IPS DF 6.9 (cell line): ENCODE results near the gene KLHL22.
A peak's percentile ranks its signal among the peaks of the same experiment; 100 is the strongest.

Experiments used
- DNase-seq: peaks from one replicate; pipeline ENCODE4 v3.0.0-alpha.2; 2013; ENCODE audit warnings: low read depth, low spot score
- H3K27ac ChIP-seq: one replicate; pipeline ENCODE4 v1.5.1; 2013; ENCODE audit warnings: low read length, control low read depth
- H3K27me3 ChIP-seq: 2 replicates; pipeline ENCODE4 v1.6.1; 2013; ENCODE audit warnings: mild to moderate bottlenecking, low read length; ENCODE audit not compliant: control insufficient read depth, insufficient read depth
- H3K36me3 ChIP-seq: 2 replicates; pipeline ENCODE4 v1.6.1; 2013; ENCODE audit warnings: low read length; ENCODE audit not compliant: control insufficient read depth, insufficient read depth
- H3K4me1 ChIP-seq: 2 replicates; pipeline ENCODE4 v1.6.1; 2013; ENCODE audit warnings: low read length; ENCODE audit not compliant: control insufficient read depth, insufficient read depth
- H3K4me3 ChIP-seq: 2 replicates; pipeline ENCODE4 v1.5.1; 2013; ENCODE audit warnings: mild to moderate bottlenecking, low read length
- H3K9me3 ChIP-seq: 2 replicates; pipeline ENCODE4 v1.6.1; 2013; ENCODE audit warnings: low read length, inconsistent platforms; ENCODE audit not compliant: control insufficient read depth, insufficient read depth
- WGBS: extraction: QIAGEN DNeasy Blood & Tissue Kit; methylation state at CpG from one replicate; pipeline ENCODE4 v1.1.7; 2013; ENCODE audit warnings: mixed read lengths, missing lambda C conversion rate; ENCODE audit not compliant: insufficient read length, insufficient coverage; 5-methylcytosine and 5-hydroxymethylcytosine counted together

The KLHL22 gene

GRCh38 chr22:20499769-20500168 lies 4.2 kb upstream of the KLHL22 start:
- WGBS: no CpG with 5 or more reads among the region's 7 CpGs
- Histone ChIP-seq H3K9me3 (no peaks in the 10 kb centered on the region), H3K4me1 (no peaks in the 10 kb centered on the region), H3K36me3 (no peaks in the 10 kb centered on the region; the same call in 1 of the 2 replicates), H3K27me3 (peaks cover under 1% of the 10 kb centered on the region; the same call in 1 of the 2 replicates), H3K27ac (no peak overlapping the region), H3K4me3 (no peak overlapping the region)
- no peak for DNase-seq

GRCh38 chr22:20498913-20499312 lies 3.3 kb upstream of the KLHL22 start:
- no CpG with 5 or more reads among the region's 3 CpGs for WGBS
- no peak overlapping the region for H3K4me3 ChIP-seq
- H3K27ac ChIP-seq: no peak overlapping the region
- no peaks in the 10 kb centered on the region; the same call in 1 of the 2 replicates for H3K36me3 ChIP-seq
- no peaks in the 10 kb centered on the region for H3K9me3 ChIP-seq
- no peaks in the 10 kb centered on the region; the same call in 1 of the 2 replicates for H3K4me1 ChIP-seq
- H3K27me3 ChIP-seq: peaks cover 4% of the 10 kb centered on the region; the same call in 1 of the 2 replicates
- no peak for DNase-seq

- no peaks in the 10 kb centered on the region; the same call in 1 of the 2 replicates for H3K36me3 ChIP-seq
- WGBS: no CpG with 5 or more reads among the region's 3 CpGs
- H3K4me1 ChIP-seq: no peaks in the 10 kb centered on the region; the same call in 1 of the 2 replicates
- H3K27me3 ChIP-seq: peaks cover 4% of the 10 kb centered on the region; the same call in 1 of the 2 replicates
- H3K4me3 ChIP-seq: no peak overlapping the region
- H3K9me3 ChIP-seq: no peaks in the 10 kb centered on the region
- DNase-seq: no peak
- no peak overlapping the region for H3K27ac ChIP-seq
Observed at GRCh38 chr22:20497426-20497825, 1.8 kb upstream of the KLHL22 start.

GRCh38 chr22:20495861-20496681 lies 476 bp upstream of the KLHL22 start:
- Histone ChIP-seq H3K9me3 (no peaks in the 10 kb centered on the region), H3K4me3 (peak overlapping the region; percentile 83; the same call in 1 of the 2 replicates), H3K27ac (no peak overlapping the region), H3K36me3 (no peaks in the 10 kb centered on the region; the same call in 1 of the 2 replicates), H3K27me3 (peaks cover 4% of the 10 kb centered on the region; the same call in 1 of the 2 replicates), H3K4me1 (no peaks in the 10 kb centered on the region; the same call in 1 of the 2 replicates)
- WGBS: 100% methylated on average over 2 of the region's 54 CpGs
- DNase-seq: peak; percentile 89

- H3K27ac ChIP-seq: no peak overlapping the region
- no CpG with 5 or more reads among the region's 2 CpGs for WGBS
- H3K9me3 ChIP-seq: no peaks in the 10 kb centered on the region
- H3K4me3 ChIP-seq: no peak overlapping the region
- no peaks in the 10 kb centered on the region for H3K36me3 ChIP-seq
- peaks cover 4% of the 10 kb centered on the region; the same call in 1 of the 2 replicates for H3K27me3 ChIP-seq
- no peaks in the 10 kb centered on the region; the same call in 1 of the 2 replicates for H3K4me1 ChIP-seq
- no peak for DNase-seq
Observed at GRCh38 chr22:20491346-20491745, 4.2 kb downstream of the KLHL22 start.

GRCh38 chr22:20490941-20491307 lies 4.7 kb downstream of the KLHL22 start:
- WGBS: no CpG with 5 or more reads among the region's 1 CpG

GRCh38 chr22:20490183-20490940 lies 5.2 kb downstream of the KLHL22 start:
- H3K27ac ChIP-seq: no peak overlapping the region
- no peak for DNase-seq
- WGBS: no CpG with 5 or more reads among the region's 6 CpGs
- H3K9me3 ChIP-seq: no peaks in the 10 kb centered on the region
- no peaks in the 10 kb centered on the region for H3K36me3 ChIP-seq
- peaks cover 4% of the 10 kb centered on the region; the same call in 1 of the 2 replicates for H3K27me3 ChIP-seq
- H3K4me3 ChIP-seq: no peak overlapping the region
- no peaks in the 10 kb centered on the region; the same call in 1 of the 2 replicates for H3K4me1 ChIP-seq

More at GRCh38 chr22:20490941-20491307, 4.7 kb downstream of the KLHL22 start:
- H3K36me3 ChIP-seq: no peaks in the 10 kb centered on the region
- no peaks in the 10 kb centered on the region; the same call in 1 of the 2 replicates for H3K4me1 ChIP-seq
- DNase-seq: no peak
- H3K27ac ChIP-seq: no peak overlapping the region
- no peaks in the 10 kb centered on the region for H3K9me3 ChIP-seq
- H3K4me3 ChIP-seq: no peak overlapping the region
- H3K27me3 ChIP-seq: peaks cover 4% of the 10 kb centered on the region; the same call in 1 of the 2 replicates

- H3K4me1 ChIP-seq: no peaks in the 10 kb centered on the region
- H3K4me3 ChIP-seq: no peak overlapping the region
- no CpG with 5 or more reads among the region's 11 CpGs for WGBS
- H3K27me3 ChIP-seq: no peaks in the 10 kb centered on the region
- no peak for DNase-seq
- no peak overlapping the region for H3K27ac ChIP-seq
- H3K36me3 ChIP-seq: no peaks in the 10 kb centered on the region
- H3K9me3 ChIP-seq: no peaks in the 10 kb centered on the region
Observed at GRCh38 chr22:20488946-20489345, 6.6 kb downstream of the KLHL22 start.

- no peaks in the 10 kb centered on the region for H3K36me3 ChIP-seq
- H3K27me3 ChIP-seq: no peaks in the 10 kb centered on the region
- DNase-seq: no peak
- H3K27ac ChIP-seq: no peak overlapping the region
- no peaks in the 10 kb centered on the region for H3K9me3 ChIP-seq
- H3K4me3 ChIP-seq: no peak overlapping the region
- H3K4me1 ChIP-seq: no peaks in the 10 kb centered on the region
- no CpG with 5 or more reads among the region's 2 CpGs for WGBS
Observed at GRCh38 chr22:20487715-20488114, 7.9 kb downstream of the KLHL22 start.

GRCh38 chr22:20486229-20486628 lies 9.4 kb downstream of the KLHL22 start:
- Histone ChIP-seq H3K27ac (no peak overlapping the region), H3K4me3 (no peak overlapping the region), H3K4me1 (no peaks in the 10 kb centered on the region), H3K27me3 (no peaks in the 10 kb centered on the region), H3K9me3 (no peaks in the 10 kb centered on the region), H3K36me3 (no peaks in the 10 kb centered on the region)
- WGBS: no CpG with 5 or more reads among the region's 2 CpGs
- DNase-seq: no peak
